Cortex of kidney (tissue), 1 donor: ENCODE measurements around the gene SDF4.

ENCODE experiments used
- DNase-seq: peaks from one replicate; lab custom pipeline; 2025; lab: John Stamatoyannopoulos, UW

SDF4 gene

GRCh38 chr1:1212780-1213344 is 18.9 kb downstream of the SDF4 start:
- DNase-seq: no peak

- no peak for DNase-seq
Observed at GRCh38 chr1:1211541-1212441, 20.0 kb downstream of the SDF4 start.

GRCh38 chr1:1210726-1211540 is 20.9 kb downstream of the SDF4 start:
- DNase-seq: no peak

GRCh38 chr1:1208713-1209433 is 22.9 kb downstream of the SDF4 start:
- DNase-seq: no peak

GRCh38 chr1:1207571-1207892 is 24.3 kb downstream of the SDF4 start:
- no peak for DNase-seq

GRCh38 chr1:1206966-1207531 is 24.8 kb downstream of the SDF4 start:
- no peak for DNase-seq

GRCh38 chr1:1206376-1206965 is 25.3 kb downstream of the SDF4 start, which contains the start of gene TNFRSF18:
TSS of gene TNFRSF18 (minus strand) at chr1:1206592. CDS start at chr1:1206571, 21 bp downstream.
- no peak for DNase-seq

- no peak for DNase-seq
Observed at GRCh38 chr1:1205769-1206375, 25.9 kb downstream of the SDF4 start.

- DNase-seq: no peak
Observed at GRCh38 chr1:1204998-1205768, 26.6 kb downstream of the SDF4 start.

GRCh38 chr1:1204425-1204920 is 27.3 kb downstream of the SDF4 start:
- DNase-seq: no peak

- DNase-seq: no peak
Observed at GRCh38 chr1:1203561-1204424, 28.0 kb downstream of the SDF4 start.

GRCh38 chr1:1202831-1203560 is 28.8 kb downstream of the SDF4 start:
- no peak for DNase-seq

GRCh38 chr1:1200876-1201810 is 30.7 kb downstream of the SDF4 start:
- no peak for DNase-seq

GRCh38 chr1:1199961-1200875 is 31.6 kb downstream of the SDF4 start:
- no peak for DNase-seq

GRCh38 chr1:1199141-1199960 is 32.5 kb downstream of the SDF4 start:
- no peak for DNase-seq
